BJ (cell line): ENCODE results near the gene DYNC1LI1. TPM values are rescaled to one million over a fixed set of nuclear protein-coding genes. Genes with fewer than 3 reads are reported as not detected.

Experiments
- CTCF ChIA-PET: fragments of 350-600 bp; formaldehyde crosslinking; extraction: SDS; loops from one replicate; lab custom pipeline; 2021; ENCODE audit warnings: antibody characterized with exemption, inconsistent platforms; lab: Yijun Ruan, JAX
- POLR2A ChIA-PET: fragments of 300-600 bp; sonication (Branson Sonifier 250); formaldehyde crosslinking; extraction: SDS; loops from one replicate; lab custom pipeline; 2021; ENCODE audit warnings: antibody characterized with exemption; lab: Charles Lee
- DNase-seq: peaks from one replicate; pipeline ENCODE4 v3.0.0-alpha.2; 2011; ENCODE audit warnings: low read depth
- H3K27me3 ChIP-seq: 2 replicates; pipeline ENCODE4 v1.6.0; 2011; ENCODE audit warnings: low read length; ENCODE audit not compliant: control insufficient read depth, insufficient read depth
- H3K36me3 ChIP-seq: 2 replicates; pipeline ENCODE4 v1.5.1; 2011; ENCODE audit warnings: low read length; ENCODE audit not compliant: control insufficient read depth, insufficient read depth
- H3K4me3 ChIP-seq: 2 replicates; pipeline ENCODE4 v1.5.1; 2011; ENCODE audit warnings: low read depth, mild to moderate bottlenecking, control low read depth, low read length
- CTCF ChIP-seq: IDR thresholded peaks from 2 replicates; pipeline ENCODE4 v1.5.1; 2011; ENCODE audit warnings: low read depth, mild to moderate bottlenecking, control low read depth, inconsistent platforms, low read length, moderate library complexity; ENCODE audit not compliant: insufficient read depth
- polyA plus RNA-seq: library from polyadenylated mRNA; depleted of rRNA; stranded (reverse); fragments of >200 nt; gene quantifications from 2 replicates; pipeline ENCODE4 v1.2.3, GENCODE V29; 2011

DYNC1LI1 gene
- polyA plus RNA-seq, 1 experiment: 15.9 TPM

DNA sequence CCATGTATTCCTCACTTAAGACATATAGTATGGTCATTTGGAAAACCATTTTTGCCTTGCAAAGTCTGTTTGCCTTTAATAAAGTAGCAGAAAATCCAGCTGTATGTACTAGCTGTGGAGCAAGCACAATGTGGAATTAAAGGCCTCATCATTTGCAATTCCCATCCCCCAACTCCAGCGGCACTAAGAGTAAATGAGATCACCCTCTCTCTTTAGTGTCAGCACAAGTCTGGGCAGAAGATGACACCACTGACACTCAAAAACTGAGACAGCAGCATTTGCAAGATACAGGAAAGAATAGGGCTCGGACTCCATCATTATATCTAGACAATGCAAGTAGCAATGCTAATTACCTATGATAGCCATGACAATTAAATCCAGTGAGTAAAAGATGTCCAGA lies 24.7 kb upstream of the DYNC1LI1 start:
- POLR2A ChIA-PET: no interaction called here
- no peak for TF ChIP-seq CTCF

DNA sequence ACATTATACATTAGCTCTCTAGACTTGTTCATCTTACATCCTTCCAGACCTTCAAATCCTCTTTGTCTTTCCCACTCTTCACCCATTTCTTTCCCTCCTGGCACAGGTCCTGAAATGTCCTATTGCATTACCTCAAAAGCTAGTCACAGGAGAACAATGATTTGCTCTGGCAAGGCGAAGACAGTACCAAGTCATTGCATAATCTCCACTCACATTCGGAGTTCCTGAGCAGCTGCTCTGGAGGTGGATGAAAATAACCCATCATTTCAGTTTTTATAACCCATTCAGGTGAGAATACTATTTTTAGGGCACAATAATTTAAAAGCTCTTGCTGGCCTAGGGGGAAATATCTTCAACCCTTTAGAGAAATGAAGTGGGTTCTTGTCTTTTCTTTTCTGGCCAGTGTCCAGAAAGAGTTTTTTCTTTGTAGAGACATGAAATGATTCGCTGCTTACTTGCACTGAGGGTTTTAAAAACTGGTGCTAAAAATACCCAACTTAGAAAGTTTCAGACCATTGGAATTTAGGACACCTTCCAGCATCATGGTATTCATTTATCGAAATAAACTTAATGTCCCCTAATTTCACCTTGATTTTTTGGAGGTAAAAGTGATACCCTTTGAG lies 23.4 kb upstream of the DYNC1LI1 start:
- ChIA-PET POLR2A (no interaction called here), CTCF (no interaction called here)
- TF ChIP-seq CTCF: no peak
- no peak overlapping the region for H3K4me3 ChIP-seq
- H3K27me3 ChIP-seq: no peaks in the 10 kb centered on the region; the same call in 1 of the 2 replicates
- DNase-seq: no peak
- no peaks in the 10 kb centered on the region for H3K36me3 ChIP-seq

More for the DNA sequence above, 24.7 kb upstream of the DYNC1LI1 start:
- no peaks in the 10 kb centered on the region; the same call in 1 of the 2 replicates for H3K27me3 ChIP-seq
- no peaks in the 10 kb centered on the region for H3K36me3 ChIP-seq
- no peak overlapping the region for H3K4me3 ChIP-seq
- CTCF ChIA-PET: no interaction called here
- no peak for DNase-seq

DNA sequence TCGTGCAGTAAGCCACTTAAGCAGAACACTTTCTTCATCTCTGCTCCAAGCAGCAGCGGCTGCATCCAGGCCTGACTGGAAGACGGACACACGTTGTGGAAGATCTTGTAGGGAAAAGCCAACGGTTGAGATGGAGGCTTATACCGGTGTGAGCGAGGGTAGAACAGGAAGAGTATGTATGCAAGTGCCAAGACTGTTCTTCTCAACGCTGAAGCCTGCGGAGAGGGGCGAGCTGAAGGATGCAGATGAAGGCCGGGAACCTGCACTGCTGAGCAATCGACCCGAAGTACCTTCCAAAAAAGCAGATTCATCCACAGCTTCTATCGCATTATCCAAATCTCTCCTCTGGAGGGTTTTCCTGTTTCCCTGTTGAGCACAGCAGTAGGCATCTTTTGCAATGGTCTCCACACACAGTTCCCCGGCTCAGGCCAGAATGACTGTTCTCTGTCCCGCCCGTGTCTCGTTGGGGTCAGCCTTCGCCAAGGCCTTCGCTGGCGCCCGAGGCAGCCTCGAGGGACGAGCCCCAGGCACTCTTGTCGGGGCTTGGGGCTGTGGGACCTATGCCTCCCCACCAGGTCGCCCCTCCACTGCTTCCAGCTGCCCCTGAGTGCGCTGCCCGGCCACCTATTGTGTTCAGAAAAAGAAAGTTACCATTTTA lies 22.2 kb upstream of the DYNC1LI1 start:
- DNase-seq: no peak
- no peak for TF ChIP-seq CTCF
- ChIA-PET CTCF (interaction anchor here (0.7 kb wide), 1 partner anchor 9 kb away, joined by 3 read pairs; no protein-coding TSS in a partner anchor), POLR2A (no interaction called here)
- Histone ChIP-seq H3K36me3 (no peaks in the 10 kb centered on the region), H3K27me3 (no peaks in the 10 kb centered on the region; the same call in 1 of the 2 replicates), H3K4me3 (no peak overlapping the region)

DNA sequence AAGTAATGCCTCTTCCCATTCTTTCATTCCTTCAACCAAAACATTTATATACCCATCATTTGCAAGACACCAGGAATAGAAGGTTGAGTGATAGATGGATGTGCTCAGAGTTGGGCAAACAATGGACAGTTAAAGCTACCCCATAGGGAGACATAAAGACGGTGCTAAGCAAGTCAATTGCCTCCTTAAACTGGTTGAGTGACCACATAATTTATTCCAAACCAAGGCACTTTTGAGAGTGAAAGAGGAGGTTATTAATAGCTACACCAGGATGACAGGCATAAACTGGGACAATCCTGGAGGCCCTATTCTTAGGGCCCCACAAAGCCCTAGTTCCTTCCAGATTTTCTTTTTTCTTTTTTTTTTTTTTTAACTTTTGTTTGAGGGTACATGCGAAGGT lies 21.4 kb upstream of the DYNC1LI1 start:
- no peaks in the 10 kb centered on the region for H3K36me3 ChIP-seq
- ChIA-PET POLR2A (no interaction called here), CTCF (no interaction called here)
- DNase-seq: no peak
- no peaks in the 10 kb centered on the region; the same call in 1 of the 2 replicates for H3K27me3 ChIP-seq
- no peak overlapping the region for H3K4me3 ChIP-seq
- TF ChIP-seq CTCF: no peak

GRCh38 chr3:32591186-32591585 lies 20.5 kb upstream of the DYNC1LI1 start:
- Histone ChIP-seq H3K36me3 (no peaks in the 10 kb centered on the region), H3K4me3 (no peak overlapping the region), H3K27me3 (no peaks in the 10 kb centered on the region; the same call in 1 of the 2 replicates)
- no peak for DNase-seq
- CTCF ChIA-PET: no interaction called here
- POLR2A ChIA-PET: no interaction called here
- no peak for TF ChIP-seq CTCF
